Endothelial cell of umbilical vein (primary cell): Measurements from ENCODE around the gene ZNF783.

Experiments
- CTCF ChIP-seq, 2 donors: IDR thresholded peaks; 1 replicate in 1 of 2; 2 replicates in 1 of 2; pipeline ENCODE4 v1.5.1; 2011; ENCODE audit warnings: low read length in 2 of 2, mild to moderate bottlenecking in 2 of 2, moderate library complexity in 2 of 2, control low read depth in 1 of 2, inconsistent platforms in 1 of 2, low read depth in 1 of 2; ENCODE audit not compliant: insufficient read depth in 1 of 2; ENCODE audit errors: extremely low read depth in 1 of 2
- POLR2A ChIP-seq: IDR thresholded peaks from 2 replicates; pipeline ENCODE4 v1.6.1; 2012; ENCODE audit warnings: low read depth, mild to moderate bottlenecking, control low read depth, low read length
- POLR2AphosphoS5 ChIP-seq: IDR thresholded peaks from 2 replicates; pipeline ENCODE4 v1.6.1; 2012; ENCODE audit warnings: low read depth, mild to moderate bottlenecking, control low read depth, low read length, moderate library complexity; ENCODE audit not compliant: insufficient read depth
- TF ChIP-seq, protein P1 (sequence below): IDR thresholded peaks from 2 replicates; pipeline ENCODE4 v1.6.1; 2011; ENCODE audit not compliant: insufficient read depth, insufficient read length

DNA sequence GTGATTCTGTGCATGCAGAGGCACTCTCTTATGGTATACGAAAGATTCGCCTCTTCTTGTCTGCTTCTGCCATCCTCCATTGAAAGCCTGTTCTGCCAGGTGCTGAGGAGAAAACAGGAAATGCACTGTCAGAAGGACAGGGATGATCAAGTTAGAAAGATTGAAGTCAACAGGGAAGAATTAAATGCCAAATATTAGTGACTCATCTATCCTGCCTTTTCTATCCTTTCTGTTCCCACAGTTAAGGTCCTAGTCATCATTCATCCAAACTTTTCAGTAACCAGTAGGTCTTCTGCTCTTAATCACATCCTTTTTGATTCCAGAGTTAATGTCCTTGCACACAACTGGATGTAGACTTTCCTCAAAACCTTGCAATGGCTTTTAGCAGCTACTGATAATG, 4.8 kb upstream of the ZNF783 start:
- TF ChIP-seq POLR2A, result no peak
- TF ChIP-seq POLR2AphosphoS5, result no peak
- no peak for TF ChIP-seq CTCF (IDR thresholded peaks at IDR 0.05; ENCODE audit: extremely low read depth in 1 of 2, insufficient read depth in 1 of 2, low read depth in 1 of 2, low read length in 2 of 2)
- TF ChIP-seq, protein P1, sequence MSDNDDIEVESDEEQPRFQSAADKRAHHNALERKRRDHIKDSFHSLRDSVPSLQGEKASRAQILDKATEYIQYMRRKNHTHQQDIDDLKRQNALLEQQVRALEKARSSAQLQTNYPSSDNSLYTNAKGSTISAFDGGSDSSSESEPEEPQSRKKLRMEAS, result no peak
